Measurements from ENCODE around the gene GNAQ. TPM values are rescaled to one million over a fixed set of nuclear protein-coding genes. Genes with fewer than 3 reads are reported as not detected.

The GNAQ gene
- total and polyA plus RNA-seq, 2 of the 13 experiments (the other 11 are each of a cell fraction or from before 2014, with no cell fraction given): 16.5 to 17.7 TPM

- no peaks in the 10 kb centered on the region for H3K9me3 ChIP-seq (ENCODE audit: low read length)
- in situ Hi-C loops (cut with HindIII; ENCODE audit: extremely low pct_ligation_motif_present, low pct_unique_long_range_greater_than_20kb) (no loop called here), intact Hi-C loops (cut with micrococcal nuclease; ENCODE audit: unreplicated experiment) (no loop called here)
- H3K4me2 ChIP-seq (ENCODE audit: low read depth, low read length): no peak overlapping the region
- H3K4me3 ChIP-seq (replicated peaks in 1 of 3; ENCODE audit: insufficient read depth in 1 of 3, low read depth in 2 of 3, low read length in 3 of 3): no peak overlapping the region
- no peak overlapping the region for H3K9ac ChIP-seq (ENCODE audit: insufficient read depth, low read depth, low read length)
- TF ChIP-seq FOXM1 (CRISPR knock-in tag; IDR thresholded peaks at IDR 0.05): no peak
- TF ChIP-seq FOXK1 (CRISPR knock-in tag; IDR thresholded peaks at IDR 0.05; ENCODE audit: borderline replicate concordance, low read depth): no peak
- no peak for TF ChIP-seq SP2 (CRISPR knock-in tag; IDR thresholded peaks at IDR 0.05)
- TF ChIP-seq ZSCAN30 (CRISPR knock-in tag; IDR thresholded peaks at IDR 0.05): no peak
- TF ChIP-seq RORA (CRISPR knock-in tag; IDR thresholded peaks at IDR 0.05): no peak
- no peak for TF ChIP-seq NFATC3 (CRISPR knock-in tag; IDR thresholded peaks at IDR 0.05)
- no peak for TF ChIP-seq CHD2 (IDR thresholded peaks at IDR 0.05; ENCODE audit: low read depth, low read length)
- no peak for TF ChIP-seq CENPX (CRISPR knock-in tag; IDR thresholded peaks at IDR 0.05)
- no peak for TF ChIP-seq ZNF782 (CRISPR knock-in tag; IDR thresholded peaks at IDR 0.05; ENCODE audit: borderline replicate concordance)
- no peak for TF ChIP-seq NR3C1 (CRISPR knock-in tag; IDR thresholded peaks at IDR 0.05)
- FAIRE-seq (no peak), DNase-seq (ENCODE audit: low spot score) (no peak), ATAC-seq (no peak)
- H3K4me1 ChIP-seq (ENCODE audit: insufficient read depth, low read length): peaks cover 50% of the 10 kb centered on the region
- no peaks in the 10 kb centered on the region for H3K36me3 ChIP-seq (replicated peaks in 1 of 2; ENCODE audit: control insufficient read depth in 1 of 2, insufficient read depth in 2 of 2, low read length in 2 of 2)
- H3K79me2 ChIP-seq (ENCODE audit: insufficient read depth, low read length): peaks cover 8% of the 10 kb centered on the region
- H3K27me3 ChIP-seq (ENCODE audit: control insufficient read depth in 1 of 2, insufficient read depth in 2 of 2, low read length in 2 of 2): no peaks in the 10 kb centered on the region
- H2AFZ ChIP-seq (ENCODE audit: low read length): no peak overlapping the region
- no peak overlapping the region for H3K27ac ChIP-seq (ENCODE audit: extremely low read length, insufficient read depth, low read length)
- ChIA-PET POLR2A (no interaction called here), CTCF (ENCODE audit: low intra/inter-chr PET ratio, low total read pairs) (no interaction called here)
- 96% methylated on average over 7 of the region's 7 CpGs for WGBS (ENCODE audit: low lambda C conversion rate)
- 0 out of 2 replicates have a peak, but pooled peaks cover 8% of the 10 kb centered on the region for H4K20me1 ChIP-seq (ENCODE audit: insufficient read depth, low read length)
- BruUV-seq (replicated peaks): no TSS peak
These were observed 48.9 kb downstream of the GNAQ start for GRCh38 chr9:77982581-77983319.

DNA sequence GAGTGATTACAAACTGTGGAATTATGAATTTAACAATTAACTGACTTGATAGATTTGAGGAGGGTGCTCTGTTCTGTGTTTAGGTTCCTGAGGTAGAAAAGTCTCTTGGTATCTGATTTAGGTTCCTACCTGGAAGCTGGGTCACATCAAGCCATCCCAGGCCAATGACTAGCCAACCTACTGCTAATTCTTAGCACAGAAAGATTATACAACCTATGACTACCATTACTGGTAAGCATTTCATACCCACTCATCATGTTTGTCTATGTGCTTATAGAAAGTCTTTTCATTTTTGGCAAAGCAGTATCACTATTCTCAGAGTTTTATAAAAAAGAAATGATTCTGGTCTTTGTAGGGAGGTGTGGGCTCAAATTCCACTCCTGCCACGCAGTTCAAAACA is 49.7 kb downstream of the GNAQ start:
- no peaks in the 10 kb centered on the region for H3K36me3 ChIP-seq (replicated peaks in 1 of 2; ENCODE audit: control insufficient read depth in 1 of 2, insufficient read depth in 2 of 2, low read length in 2 of 2)
- H2AFZ ChIP-seq (ENCODE audit: low read length): no peak overlapping the region
- no peaks in the 10 kb centered on the region for H3K27me3 ChIP-seq (ENCODE audit: control insufficient read depth in 1 of 2, insufficient read depth in 2 of 2, low read length in 2 of 2)
- peaks cover 51% of the 10 kb centered on the region for H3K4me1 ChIP-seq (ENCODE audit: insufficient read depth, low read length)
- ChIA-PET CTCF (ENCODE audit: low intra/inter-chr PET ratio, low total read pairs) (no interaction called here), POLR2A (no interaction called here)
- 97% methylated on average over 1 of the region's 1 CpG for WGBS (ENCODE audit: low lambda C conversion rate)
- FAIRE-seq: no peak
- BruUV-seq (replicated peaks): no TSS peak
- H3K79me2 ChIP-seq (ENCODE audit: insufficient read depth, low read length): peaks cover 8% of the 10 kb centered on the region
- intact Hi-C loops (cut with micrococcal nuclease; ENCODE audit: unreplicated experiment) (no loop called here), in situ Hi-C loops (cut with HindIII; ENCODE audit: extremely low pct_ligation_motif_present, low pct_unique_long_range_greater_than_20kb) (no loop called here)
- no peaks in the 10 kb centered on the region for H3K9me3 ChIP-seq (ENCODE audit: low read length)
- 0 out of 2 replicates have a peak, but pooled peaks cover 8% of the 10 kb centered on the region for H4K20me1 ChIP-seq (ENCODE audit: insufficient read depth, low read length)
- no peak overlapping the region for H3K27ac ChIP-seq (ENCODE audit: extremely low read length, insufficient read depth, low read length)
- H3K4me3 ChIP-seq (replicated peaks in 1 of 3; ENCODE audit: insufficient read depth in 1 of 3, low read depth in 2 of 3, low read length in 3 of 3): no peak overlapping the region
- ATAC-seq: no peak
- no peak overlapping the region for H3K4me2 ChIP-seq (ENCODE audit: low read depth, low read length)
- no peak overlapping the region for H3K9ac ChIP-seq (ENCODE audit: insufficient read depth, low read depth, low read length)
- no peak for DNase-seq (ENCODE audit: low spot score)
- no peak for TF ChIP-seq SPEN (CRISPR knock-in tag; IDR thresholded peaks at IDR 0.05; ENCODE audit: low read depth)
- no peak for TF ChIP-seq HNF4A (CRISPR knock-in tag; IDR thresholded peaks at IDR 0.05)
- no peak for TF ChIP-seq TEAD2 (CRISPR knock-in tag; IDR thresholded peaks at IDR 0.05)
- TF ChIP-seq ZNF660 (CRISPR knock-in tag; IDR thresholded peaks at IDR 0.05; ENCODE audit: borderline replicate concordance, low read depth): no peak
- no peak for TF ChIP-seq TFAP4 (IDR thresholded peaks at IDR 0.05; ENCODE audit: borderline replicate concordance, low read depth)
- TF ChIP-seq, protein P1, sequence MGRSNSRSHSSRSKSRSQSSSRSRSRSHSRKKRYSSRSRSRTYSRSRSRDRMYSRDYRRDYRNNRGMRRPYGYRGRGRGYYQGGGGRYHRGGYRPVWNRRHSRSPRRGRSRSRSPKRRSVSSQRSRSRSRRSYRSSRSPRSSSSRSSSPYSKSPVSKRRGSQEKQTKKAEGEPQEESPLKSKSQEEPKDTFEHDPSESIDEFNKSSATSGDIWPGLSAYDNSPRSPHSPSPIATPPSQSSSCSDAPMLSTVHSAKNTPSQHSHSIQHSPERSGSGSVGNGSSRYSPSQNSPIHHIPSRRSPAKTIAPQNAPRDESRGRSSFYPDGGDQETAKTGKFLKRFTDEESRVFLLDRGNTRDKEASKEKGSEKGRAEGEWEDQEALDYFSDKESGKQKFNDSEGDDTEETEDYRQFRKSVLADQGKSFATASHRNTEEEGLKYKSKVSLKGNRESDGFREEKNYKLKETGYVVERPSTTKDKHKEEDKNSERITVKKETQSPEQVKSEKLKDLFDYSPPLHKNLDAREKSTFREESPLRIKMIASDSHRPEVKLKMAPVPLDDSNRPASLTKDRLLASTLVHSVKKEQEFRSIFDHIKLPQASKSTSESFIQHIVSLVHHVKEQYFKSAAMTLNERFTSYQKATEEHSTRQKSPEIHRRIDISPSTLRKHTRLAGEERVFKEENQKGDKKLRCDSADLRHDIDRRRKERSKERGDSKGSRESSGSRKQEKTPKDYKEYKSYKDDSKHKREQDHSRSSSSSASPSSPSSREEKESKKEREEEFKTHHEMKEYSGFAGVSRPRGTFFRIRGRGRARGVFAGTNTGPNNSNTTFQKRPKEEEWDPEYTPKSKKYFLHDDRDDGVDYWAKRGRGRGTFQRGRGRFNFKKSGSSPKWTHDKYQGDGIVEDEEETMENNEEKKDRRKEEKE (IDR thresholded peaks at IDR 0.05): no peak

All from HepG2 (cell line).